Retinal pigment epithelial cell (primary cell): ENCODE data around the gene RABGEF1.
"Not testable (repeated sequence)": the region's sequence is repeated elsewhere in the genome, so short reads cannot be mapped to it uniquely, and the experiment has no call there.

Source experiments
- DNase-seq: peaks from one replicate; pipeline ENCODE4 v3.0.0-alpha.2; 2010; ENCODE audit warnings: low read depth
- H3K4me3 ChIP-seq: 2 replicates; pipeline ENCODE4 v1.5.1; 2011; ENCODE audit warnings: mild to moderate bottlenecking, low read length, control low read depth, moderate library complexity
- TF ChIP-seq, protein P1 (sequence below): conservative IDR thresholded peaks from 2 replicates; pipeline ENCODE4 v1.5.1; 2011; ENCODE audit warnings: low read depth, low read length, control low read depth, inconsistent platforms

The RABGEF1 gene

GRCh38 chr7:66844552-66845378 is 104.2 kb downstream of the RABGEF1 start:
- H3K4me3 ChIP-seq, result peak overlapping the region; percentile 86
- TF ChIP-seq, protein P1, sequence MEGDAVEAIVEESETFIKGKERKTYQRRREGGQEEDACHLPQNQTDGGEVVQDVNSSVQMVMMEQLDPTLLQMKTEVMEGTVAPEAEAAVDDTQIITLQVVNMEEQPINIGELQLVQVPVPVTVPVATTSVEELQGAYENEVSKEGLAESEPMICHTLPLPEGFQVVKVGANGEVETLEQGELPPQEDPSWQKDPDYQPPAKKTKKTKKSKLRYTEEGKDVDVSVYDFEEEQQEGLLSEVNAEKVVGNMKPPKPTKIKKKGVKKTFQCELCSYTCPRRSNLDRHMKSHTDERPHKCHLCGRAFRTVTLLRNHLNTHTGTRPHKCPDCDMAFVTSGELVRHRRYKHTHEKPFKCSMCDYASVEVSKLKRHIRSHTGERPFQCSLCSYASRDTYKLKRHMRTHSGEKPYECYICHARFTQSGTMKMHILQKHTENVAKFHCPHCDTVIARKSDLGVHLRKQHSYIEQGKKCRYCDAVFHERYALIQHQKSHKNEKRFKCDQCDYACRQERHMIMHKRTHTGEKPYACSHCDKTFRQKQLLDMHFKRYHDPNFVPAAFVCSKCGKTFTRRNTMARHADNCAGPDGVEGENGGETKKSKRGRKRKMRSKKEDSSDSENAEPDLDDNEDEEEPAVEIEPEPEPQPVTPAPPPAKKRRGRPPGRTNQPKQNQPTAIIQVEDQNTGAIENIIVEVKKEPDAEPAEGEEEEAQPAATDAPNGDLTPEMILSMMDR, result peak; percentile 8
- DNase-seq, result peak; percentile 88

- H3K4me3 ChIP-seq, result peak overlapping the region; percentile 86
- DNase-seq, result no peak
- TF ChIP-seq, protein P1, result no peak
These were observed 105.0 kb downstream of the RABGEF1 start for GRCh38 chr7:66845379-66846095.

GRCh38 chr7:66846096-66846445 is 105.5 kb downstream of the RABGEF1 start:
- DNase-seq, H3K4me3 ChIP-seq: not testable (repeated sequence)

- DNase-seq, H3K4me3 ChIP-seq: not testable (repeated sequence)
These were observed 107.0 kb downstream of the RABGEF1 start for GRCh38 chr7:66847523-66847855.

DNA sequence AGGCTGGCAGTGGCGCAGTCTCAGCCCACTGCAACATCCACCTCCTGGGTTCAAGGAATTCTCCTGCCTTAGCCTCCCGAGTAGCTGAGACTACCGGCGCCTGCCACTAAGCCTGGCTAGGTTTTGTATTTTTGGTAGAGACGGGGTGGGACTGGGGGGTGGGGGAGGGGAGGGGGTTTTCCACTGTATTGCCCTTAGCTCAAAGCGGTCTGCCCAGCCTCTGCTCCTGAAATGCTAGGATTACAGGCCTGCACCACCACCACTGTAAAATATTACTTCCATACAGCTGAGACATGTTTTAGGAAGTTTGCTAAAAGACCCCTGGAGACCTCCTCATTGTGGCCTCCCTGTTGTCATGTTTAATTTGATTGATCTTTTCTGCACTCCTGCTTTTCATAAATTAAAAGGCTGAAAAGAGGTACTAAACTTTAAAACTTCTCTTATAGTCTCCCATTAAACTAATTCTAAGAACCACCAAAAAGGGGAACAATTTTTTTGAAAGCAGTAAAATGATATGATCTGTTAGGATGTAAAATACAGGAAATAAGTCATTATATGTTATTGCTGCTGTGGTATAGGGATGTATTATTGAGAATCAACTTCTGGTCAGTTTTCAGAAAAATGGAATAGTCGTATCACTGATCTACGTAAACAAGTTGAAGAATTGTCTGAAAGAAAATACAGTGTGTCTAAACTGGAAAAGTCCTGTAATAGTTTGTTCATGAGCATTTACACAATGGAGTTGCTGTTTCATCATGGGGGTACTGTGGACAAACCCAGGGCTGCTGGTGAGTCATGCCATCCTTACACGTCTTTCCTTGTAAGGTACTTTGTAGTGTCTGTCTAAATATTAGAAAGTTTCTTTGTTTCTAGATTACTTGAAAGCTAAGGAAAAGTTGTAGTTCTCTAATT is 107.6 kb downstream of the RABGEF1 start:
- DNase-seq, result peak; percentile 16
- H3K4me3 ChIP-seq, result no peak overlapping the region
- TF ChIP-seq, protein P1, result no peak

- TF ChIP-seq, protein P1, result no peak
These were observed 118.8 kb downstream of the RABGEF1 start for GRCh38 chr7:66859339-66859738.

DNA sequence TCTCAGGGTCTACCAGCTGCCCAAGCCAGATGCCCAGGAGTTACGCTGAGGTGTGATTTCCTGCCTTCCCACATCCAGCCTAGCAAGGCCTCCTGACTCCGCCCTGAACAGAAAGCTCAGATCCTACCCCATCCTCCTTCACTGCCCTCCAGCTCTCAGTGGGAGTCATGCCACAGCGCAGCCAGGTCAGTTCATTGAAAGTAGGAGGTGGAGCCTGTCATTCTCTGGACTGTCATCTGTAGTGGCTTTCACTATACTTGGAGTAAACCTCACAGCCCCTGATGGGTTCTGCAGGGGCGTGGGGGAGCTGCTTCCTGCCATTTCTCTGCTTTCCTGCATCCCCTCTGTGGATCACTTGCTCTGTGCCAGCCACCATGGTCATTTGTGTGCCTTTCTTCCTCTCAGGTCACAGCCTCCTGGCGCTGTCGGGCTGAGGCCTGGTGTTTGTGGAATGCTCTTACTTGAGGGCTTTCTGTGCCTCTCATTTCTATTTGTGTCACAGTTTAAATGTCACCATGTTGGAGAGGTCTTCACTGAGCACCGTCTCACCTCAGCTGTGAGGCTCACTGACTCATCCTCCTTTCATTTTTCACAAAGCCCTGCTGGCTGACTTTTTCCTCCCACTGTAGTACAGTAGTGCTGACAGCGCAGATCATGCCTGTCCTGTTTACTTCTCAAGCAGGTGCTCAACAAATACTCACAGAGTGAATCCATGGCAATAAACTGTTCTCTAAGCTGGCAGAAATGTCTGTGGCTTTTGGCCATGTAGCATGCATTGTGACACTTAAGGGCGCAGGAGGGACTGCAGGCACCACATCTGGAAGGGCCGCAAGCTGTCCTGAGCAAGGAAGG is 119.5 kb downstream of the RABGEF1 start:
- TF ChIP-seq, protein P1, result no peak
- no peak for DNase-seq

More at GRCh38 chr7:66859339-66859738, 118.8 kb downstream of the RABGEF1 start:
- DNase-seq, result no peak
- no peak overlapping the region for H3K4me3 ChIP-seq

More for the DNA sequence above, 119.5 kb downstream of the RABGEF1 start:
- no peak overlapping the region for H3K4me3 ChIP-seq
